H1 (cell line): ENCODE results near the gene STK40.

ENCODE experiments used
- CEBPB ChIP-seq: IDR thresholded peaks from 2 replicates; pipeline ENCODE4 v1.6.1; 2012; ENCODE audit warnings: low read depth, low read length
- CTCF ChIP-seq, 3 experiments: IDR thresholded peaks; 1 replicate in 2 of 3; 2 replicates in 1 of 3; pipeline versions ENCODE4 v1.5.1 to v1.6.1; 2011; ENCODE audit warnings: low read length in 3 of 3, mild to moderate bottlenecking in 3 of 3, inconsistent platforms in 2 of 3, low read depth in 1 of 3, moderate library complexity in 1 of 3; ENCODE audit not compliant: insufficient read depth in 1 of 3; ENCODE audit errors: control extremely low read depth in 1 of 3
- KDM5A ChIP-seq: fragments of 200-600 bp; IDR thresholded peaks from 2 replicates; pipeline ENCODE4 v1.7.1; 2012; ENCODE audit warnings: mild to moderate bottlenecking, low read length, inconsistent platforms, mixed read lengths

- TF ChIP-seq CEBPB = no peak
- TF ChIP-seq CTCF (IDR thresholded peaks at IDR 0.05; ENCODE audit: control extremely low read depth in 1 of 3, insufficient read depth in 1 of 3, low read depth in 1 of 3, low read length in 3 of 3) = no peak
- no peak for TF ChIP-seq KDM5A
Measured at GRCh38 chr1:36417931-36418330, 32.2 kb upstream of the STK40 start.
